Measurements from ENCODE around the gene CARS2.

- TF ChIP-seq, protein P1, sequence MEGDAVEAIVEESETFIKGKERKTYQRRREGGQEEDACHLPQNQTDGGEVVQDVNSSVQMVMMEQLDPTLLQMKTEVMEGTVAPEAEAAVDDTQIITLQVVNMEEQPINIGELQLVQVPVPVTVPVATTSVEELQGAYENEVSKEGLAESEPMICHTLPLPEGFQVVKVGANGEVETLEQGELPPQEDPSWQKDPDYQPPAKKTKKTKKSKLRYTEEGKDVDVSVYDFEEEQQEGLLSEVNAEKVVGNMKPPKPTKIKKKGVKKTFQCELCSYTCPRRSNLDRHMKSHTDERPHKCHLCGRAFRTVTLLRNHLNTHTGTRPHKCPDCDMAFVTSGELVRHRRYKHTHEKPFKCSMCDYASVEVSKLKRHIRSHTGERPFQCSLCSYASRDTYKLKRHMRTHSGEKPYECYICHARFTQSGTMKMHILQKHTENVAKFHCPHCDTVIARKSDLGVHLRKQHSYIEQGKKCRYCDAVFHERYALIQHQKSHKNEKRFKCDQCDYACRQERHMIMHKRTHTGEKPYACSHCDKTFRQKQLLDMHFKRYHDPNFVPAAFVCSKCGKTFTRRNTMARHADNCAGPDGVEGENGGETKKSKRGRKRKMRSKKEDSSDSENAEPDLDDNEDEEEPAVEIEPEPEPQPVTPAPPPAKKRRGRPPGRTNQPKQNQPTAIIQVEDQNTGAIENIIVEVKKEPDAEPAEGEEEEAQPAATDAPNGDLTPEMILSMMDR (IDR thresholded peaks at IDR 0.05), result no peak
- no peak for TF ChIP-seq POLR2A (IDR thresholded peaks at IDR 0.05)
Measured at GRCh38 chr13:110682746-110683145, 23.2 kb downstream of the CARS2 start.

Measured in testis (tissue), 2 donors.